Measurements from ENCODE around the gene RCOR3.
A peak's percentile ranks its signal among the peaks of the same experiment; 100 is the strongest.
"Not testable (repeated sequence)": the region's sequence is repeated elsewhere in the genome, so short reads cannot be mapped to it uniquely, and the experiment has no call there.

Gene RCOR3

GRCh38 chr1:211260141-211261107, 1.3 kb downstream of the RCOR3 start:
- DNase-seq (ENCODE audit: low read depth): peak; percentile 60

GRCh38 chr1:211261229-211261628, 2.1 kb downstream of the RCOR3 start:
- DNase-seq (ENCODE audit: low read depth): no peak

DNA sequence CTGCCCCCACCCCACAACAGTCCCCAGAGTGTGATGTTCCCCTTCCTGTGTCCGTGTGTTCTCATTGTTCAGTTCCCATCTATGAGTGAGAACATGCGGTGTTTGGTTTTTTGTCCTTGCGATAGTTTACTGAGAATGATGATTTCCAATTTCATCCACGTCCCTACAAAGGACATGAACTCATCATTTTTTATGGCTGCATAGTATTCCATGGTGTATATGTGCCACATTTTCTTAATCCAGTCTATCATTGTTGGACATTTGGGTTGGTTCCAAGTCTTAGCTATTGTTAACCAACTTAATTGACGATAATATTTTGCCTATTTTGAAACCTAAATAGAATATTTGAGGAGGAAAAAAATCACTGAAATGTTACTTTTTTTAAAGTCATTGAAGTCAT, 3.9 kb downstream of the RCOR3 start:
- not testable (repeated sequence) for DNase-seq (ENCODE audit: low read depth)

DNA sequence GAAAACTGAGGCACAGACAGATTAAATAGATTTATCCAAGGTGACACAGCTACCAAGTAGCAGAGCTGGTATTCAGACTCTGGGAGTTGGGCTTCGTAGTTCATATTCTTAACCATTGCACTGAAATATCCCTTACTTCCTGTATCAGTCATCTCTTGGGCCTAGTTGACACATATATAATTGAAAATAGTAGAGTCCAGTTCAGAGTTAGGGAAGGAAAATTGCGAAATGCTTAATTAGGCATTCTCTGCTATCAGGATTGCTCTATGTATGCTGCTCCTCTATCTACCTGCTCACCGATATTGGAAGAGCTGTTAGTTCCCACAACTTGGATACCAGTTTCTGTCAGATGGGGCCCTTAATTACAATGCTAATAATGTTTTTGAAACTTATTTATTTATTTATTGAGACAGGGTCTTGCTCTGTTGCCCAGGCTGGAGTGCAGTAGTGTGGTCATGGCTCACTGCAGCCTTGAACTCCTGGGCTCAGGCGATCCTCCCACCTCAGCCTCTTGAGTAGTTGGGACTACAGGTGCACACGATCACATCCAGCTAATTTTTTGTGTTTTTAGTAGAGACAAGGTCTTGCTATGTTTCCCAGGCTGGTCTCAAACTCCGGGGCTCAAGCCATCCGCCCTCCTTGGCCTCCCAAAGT, 8.2 kb downstream of the RCOR3 start:
- no peak for DNase-seq (ENCODE audit: low read depth)

- no peak for DNase-seq (ENCODE audit: low read depth)
Measured at GRCh38 chr1:211279340-211279739, 20.2 kb downstream of the RCOR3 start.

- no peak for DNase-seq (ENCODE audit: low read depth)
Measured at GRCh38 chr1:211280910-211281309, 21.7 kb downstream of the RCOR3 start.

DNA sequence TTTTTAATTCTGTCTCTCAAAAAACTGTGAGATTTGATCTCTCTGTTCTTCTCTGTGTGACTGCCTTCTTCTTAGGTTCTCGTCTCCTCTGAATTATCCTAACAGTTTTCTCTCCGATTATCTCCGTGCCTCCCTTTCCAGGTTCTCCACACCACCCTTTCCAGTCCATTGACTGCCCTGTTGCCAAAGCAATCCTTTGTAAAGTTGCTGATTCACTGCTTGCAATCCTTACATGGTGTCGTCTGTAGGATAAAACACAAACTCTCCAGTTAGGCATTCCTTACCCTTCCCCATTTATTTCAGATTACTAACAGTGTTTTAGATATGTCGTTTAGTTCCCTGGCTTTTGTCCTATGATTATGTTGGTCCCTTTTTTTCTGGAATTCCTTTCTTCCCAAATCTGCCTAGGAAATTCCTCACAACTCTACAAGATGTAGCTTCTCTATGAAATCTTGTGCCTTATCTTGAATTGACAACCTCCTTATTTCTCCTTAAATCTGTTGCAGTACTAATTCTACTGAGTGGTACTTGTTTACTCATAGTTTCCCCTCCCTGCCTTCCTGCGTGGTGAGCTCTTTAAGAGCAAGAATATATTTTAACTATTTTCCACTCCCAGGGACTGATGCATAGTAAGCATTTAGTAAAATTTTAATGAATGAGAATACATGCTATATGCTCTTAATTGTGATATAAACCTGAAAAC, 22.3 kb downstream of the RCOR3 start:
- no peak for DNase-seq (ENCODE audit: low read depth)

- no peak for DNase-seq (ENCODE audit: low read depth)
Measured at GRCh38 chr1:211282023-211282373, 22.8 kb downstream of the RCOR3 start.

- DNase-seq (ENCODE audit: low read depth): no peak
Measured at GRCh38 chr1:211285196-211285595, 26.0 kb downstream of the RCOR3 start.

GRCh38 chr1:211287218-211287617, 28.1 kb downstream of the RCOR3 start:
- DNase-seq (ENCODE audit: low read depth): no peak

DNA sequence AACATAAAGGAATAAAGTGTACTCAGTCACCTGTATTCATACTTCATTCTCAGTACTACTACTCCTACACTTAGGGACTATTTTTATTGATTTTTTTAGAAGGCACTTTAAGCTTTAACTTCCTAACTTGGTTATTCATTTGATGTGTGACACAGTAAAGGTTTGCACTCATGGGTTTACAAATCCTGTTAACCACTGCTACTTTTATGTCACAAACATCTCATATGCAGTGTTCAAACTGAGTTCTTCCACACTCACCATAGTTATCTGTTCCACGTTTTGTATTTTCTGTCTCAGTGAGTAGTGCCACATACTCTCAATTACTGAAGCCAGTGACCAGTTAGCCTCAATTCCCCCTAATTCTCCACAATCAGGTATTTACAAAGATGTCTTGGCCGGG, 33.2 kb downstream of the RCOR3 start:
- DNase-seq (ENCODE audit: low read depth): no peak

DNA sequence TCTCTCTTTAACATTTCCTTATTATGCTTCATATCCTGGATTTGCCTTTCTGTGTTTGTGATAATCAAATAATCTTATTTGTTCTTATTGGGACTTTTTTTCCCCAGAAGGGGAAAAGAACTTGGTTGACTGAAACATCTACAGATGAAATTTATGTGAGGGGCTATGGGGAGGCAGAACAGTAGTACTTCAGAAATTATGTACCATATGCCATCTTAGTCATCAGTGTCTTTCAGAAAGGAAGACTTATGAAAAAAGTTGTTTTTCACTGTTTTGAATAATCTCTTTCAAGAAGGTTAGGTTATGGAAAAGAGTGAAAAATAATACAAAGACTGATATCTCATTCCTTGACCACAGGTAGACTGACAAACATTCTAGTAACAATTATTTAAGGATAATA, 37.2 kb downstream of the RCOR3 start:
- no peak for DNase-seq (ENCODE audit: low read depth)

DNA sequence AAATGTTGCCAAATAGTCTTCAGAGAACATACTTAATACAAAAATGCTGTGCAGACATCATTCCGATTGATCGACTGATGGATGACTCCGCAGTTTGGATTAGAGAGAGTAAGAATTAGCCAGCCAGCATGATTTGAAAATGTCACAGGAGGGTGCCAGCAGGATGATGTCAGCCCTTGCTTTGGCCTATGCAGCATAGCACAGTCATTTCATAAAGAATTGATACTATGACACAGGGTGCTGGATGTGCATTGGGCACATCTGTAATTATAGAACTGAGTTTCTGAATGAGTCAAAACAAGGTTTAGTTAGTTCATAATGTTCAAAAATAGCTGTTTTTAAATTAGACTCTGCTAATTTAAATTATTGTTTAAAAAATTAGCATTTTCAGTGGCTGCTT, 45.9 kb downstream of the RCOR3 start:
- peak; percentile 39 for DNase-seq (ENCODE audit: low read depth)

DNA sequence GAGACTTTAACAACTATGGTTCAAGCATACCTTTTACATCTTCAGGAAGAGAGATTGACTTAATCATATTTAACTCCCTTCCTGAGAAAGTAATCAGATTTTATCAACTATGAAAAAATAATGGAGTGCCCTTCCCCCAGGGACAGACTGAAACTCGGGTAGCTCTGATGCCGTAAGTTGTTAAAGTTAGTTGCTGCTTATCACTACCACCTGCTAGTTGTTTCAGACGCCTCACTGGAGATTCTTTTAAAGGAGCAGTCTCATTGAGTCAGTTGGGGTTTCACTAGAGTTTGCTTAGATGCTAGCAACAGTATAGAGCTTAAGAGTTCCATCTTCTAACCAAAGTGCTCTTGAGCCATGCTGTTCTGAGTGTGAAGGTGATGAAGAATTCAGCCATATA, 50.5 kb downstream of the RCOR3 start:
- DNase-seq (ENCODE audit: low read depth): no peak

DNA sequence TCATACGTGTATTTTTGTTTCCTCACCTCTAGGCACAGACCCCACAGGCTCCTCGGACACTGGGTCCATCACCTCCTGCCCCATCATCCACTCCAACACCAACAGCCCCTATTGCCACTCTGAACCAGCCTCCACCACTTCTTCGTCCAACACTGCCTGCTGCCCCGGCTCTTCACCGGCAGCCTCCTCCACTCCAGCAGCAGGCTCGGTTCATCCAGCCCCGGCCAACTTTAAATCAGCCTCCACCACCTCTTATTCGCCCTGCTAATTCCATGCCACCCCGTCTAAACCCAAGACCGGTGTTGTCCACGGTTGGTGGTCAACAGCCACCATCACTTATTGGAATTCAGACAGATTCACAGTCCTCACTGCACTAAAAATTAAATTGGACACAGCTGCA, 54.2 kb downstream of the RCOR3 start:
- no peak for DNase-seq (ENCODE audit: low read depth)

DNA sequence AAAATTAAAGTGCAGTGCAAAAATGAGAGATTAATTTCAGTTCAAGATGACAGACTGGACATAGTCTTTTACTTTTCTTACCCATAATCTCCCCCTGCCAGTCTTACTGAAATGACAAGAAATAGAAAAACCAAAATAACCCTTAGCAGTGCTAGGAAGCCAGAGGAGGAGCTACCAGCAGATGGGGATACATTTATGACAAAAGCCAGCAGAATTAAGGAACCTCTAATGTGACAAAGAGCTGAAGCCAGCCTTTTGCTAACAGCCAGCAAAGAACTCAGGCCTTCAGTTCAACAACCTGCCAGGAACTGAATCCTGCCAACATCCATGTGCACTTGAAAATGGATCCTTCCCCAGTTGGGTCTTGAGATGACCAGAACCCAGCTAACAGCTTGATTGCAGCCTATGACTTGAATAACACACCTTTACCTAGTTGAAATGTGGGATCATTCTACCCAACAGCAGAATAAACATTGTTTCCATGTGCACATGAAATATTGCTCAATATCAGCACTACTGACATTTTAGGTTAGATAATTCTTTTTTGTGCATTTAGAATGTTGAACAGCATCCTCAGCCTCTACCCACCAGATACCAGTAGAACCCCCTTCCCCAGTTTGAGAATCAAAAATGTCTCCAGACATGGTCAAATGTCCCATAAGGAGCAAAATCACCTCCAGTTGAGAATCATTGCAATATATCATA, 59.6 kb downstream of the RCOR3 start:
- no peak for DNase-seq (ENCODE audit: low read depth)

GRCh38 chr1:211319892-211320291, 60.7 kb downstream of the RCOR3 start:
- no peak for DNase-seq (ENCODE audit: low read depth)

DNA sequence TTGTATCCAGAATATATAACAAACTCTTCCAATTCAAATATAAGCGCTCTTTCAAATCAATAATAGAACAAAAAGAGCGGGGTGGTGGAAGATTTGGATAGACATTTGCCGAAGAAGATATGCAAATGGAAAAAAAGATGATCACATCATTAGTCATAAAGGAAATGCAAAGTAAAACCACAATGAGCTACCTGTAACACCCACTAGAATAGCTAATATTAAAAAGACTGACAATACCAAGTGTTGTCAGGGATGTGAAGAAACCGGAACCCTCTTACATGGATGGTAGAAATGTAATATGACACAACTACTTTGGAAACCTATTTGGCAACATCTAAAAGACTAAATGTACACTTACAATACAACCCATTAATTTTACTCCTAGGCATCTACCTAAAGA, 61.8 kb downstream of the RCOR3 start:
- no peak for DNase-seq (ENCODE audit: low read depth)

- not testable (repeated sequence) for DNase-seq (ENCODE audit: low read depth)
Measured at GRCh38 chr1:211321646-211322045, 62.5 kb downstream of the RCOR3 start.

DNA sequence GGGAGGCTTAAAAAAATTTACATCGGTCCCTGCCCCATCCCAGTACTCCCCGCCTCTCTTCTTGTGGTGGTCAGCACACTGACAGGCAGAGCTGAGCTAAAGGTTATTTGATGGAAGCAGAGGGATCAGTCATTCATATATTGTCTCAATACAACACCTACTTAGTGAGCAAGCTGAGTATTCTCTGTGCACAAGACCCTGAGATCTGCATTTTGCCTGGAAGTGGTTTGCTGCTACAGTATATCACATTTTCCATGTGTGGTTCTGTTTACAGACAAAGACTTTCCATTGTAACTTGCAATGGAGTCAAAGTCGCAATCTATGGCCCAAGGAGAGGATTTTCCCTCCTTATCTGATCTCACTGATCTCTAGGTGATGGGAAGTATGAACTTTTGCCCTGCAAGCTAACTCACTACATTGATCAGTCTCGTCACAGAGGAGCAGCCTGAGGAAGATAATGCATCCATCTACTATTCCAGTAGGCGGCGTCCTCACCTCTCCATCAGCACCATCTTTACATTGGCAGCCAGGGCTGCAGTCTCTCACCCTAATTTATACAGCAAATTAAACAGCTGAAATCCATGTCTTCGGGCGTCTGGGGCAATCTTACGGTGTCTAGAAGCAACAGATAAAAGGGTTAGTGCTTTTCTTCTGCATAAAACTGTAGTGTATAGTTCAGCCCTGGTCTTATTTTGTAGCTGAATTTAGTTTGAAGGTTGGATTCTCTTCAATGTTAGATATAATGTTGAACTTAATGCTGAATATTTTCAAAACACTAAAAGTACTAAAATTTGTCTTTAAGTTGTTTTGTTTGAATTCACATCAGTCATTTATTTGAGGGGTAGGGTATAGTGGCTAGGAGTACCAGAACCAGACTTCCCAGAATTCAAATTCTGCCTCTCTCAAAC, 64.2 kb downstream of the RCOR3 start:
- DNase-seq (ENCODE audit: low read depth): peak; percentile 46
